ENCODE results near the gene ANTXR1.

ANTXR1 gene

DNA sequence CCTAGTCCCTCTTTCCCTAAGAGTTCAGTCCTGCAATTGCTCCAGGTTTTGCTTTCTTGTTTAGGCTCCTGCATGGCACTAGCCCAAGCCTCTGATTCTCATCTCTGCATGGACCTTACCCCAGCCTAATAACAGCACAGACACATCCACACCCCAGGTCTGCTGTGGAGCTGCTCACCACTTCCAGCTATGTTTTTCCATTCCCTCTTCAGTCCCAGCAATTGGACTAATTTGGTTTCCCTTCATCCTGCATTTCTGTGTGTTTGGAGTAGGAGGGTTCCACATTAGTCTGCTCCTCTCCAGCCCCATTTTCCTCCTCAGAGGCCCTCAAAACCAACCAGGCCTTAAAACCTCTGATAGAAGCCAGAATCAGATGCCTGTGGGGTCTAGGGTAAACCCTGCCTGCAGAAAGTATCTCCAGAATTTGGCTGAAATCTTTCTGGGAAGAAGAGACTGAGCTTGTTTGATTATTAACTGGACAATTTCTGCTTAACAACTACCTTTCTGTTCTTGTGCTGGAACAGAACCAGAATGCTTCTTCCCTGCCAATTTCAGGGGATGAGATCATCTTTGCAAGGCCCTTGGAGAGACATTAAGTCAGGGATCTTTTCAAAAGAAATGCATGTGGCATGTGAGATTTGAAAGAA, 278.1 kb downstream of the ANTXR1 start:
- DNase-seq: no peak

DNA sequence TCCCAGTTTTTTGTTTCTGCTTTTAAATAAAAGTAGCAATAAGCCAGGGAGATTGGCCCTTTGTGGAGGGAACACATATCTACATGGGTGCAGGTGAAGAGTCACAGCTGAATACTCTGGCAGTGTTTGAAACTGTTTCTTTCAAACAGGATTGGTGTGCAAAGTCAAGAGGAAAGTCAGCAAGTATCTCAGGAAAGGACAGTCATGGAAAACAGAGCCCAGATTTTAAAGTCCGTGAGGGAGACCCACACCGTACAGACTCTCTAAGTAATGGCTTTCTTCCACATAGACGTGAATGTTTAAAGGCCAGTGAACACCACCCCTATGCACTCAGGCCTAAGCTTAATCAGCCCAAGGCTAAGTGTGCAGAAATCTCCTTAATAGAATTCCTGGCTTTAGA, 278.7 kb downstream of the ANTXR1 start:
- no peak for DNase-seq

DNA sequence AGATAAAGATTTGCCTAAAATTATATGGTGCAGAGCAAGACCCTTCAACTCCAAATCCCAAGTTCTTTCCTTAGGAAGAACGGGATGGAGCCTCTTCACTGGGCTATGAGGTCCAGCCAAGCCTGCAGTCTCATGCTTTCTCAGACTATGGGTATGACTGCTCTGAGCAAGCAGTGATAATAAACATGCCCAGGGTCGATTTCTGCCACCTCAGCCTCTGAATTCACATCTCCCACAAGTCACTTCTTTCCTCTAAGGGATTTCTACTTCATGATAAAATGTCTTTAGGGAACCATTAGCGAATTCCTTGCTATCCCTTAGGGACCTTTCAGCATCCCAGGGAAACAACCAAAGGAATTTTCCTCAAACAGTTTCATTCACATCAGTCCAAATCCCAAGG, 279.3 kb downstream of the ANTXR1 start:
- no peak for DNase-seq

DNA sequence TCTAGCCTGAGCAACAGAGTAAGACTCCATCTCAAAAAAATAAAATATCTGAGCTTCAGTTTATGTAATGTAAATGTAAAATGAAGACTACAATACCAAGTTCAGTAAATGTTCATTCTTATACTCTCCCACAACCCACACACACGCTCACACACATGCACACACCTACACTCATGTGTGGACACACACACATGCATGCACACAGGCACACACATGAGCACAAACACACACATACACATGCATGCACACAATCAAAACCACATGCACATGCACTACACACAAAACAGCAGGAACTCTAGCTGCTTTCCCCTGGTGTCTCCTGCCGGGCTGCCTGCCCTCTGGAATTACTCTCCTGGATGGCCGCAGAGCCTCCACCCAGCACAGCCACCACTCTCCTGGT, 283.4 kb downstream of the ANTXR1 start:
- no peak for DNase-seq

DNA sequence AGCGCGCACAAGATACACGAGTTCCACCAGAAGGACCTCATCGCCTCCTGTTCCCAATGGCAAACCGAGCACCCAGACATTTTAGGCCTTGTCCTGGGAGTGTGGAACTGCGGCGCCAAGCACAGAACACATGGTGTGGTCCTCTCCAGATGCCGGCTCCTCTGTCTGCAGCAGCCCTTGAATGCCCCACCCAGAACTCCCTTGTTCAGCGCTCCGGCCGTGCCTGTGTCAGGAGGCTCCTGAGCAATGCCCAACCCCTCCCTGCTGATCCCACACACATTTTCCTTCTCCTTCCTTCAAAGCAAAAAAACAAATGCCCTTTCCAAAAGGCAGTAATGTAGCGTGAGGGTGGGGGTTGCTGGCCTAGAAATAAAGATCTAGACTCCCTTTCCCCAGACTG, 284.2 kb downstream of the ANTXR1 start:
- no peak for DNase-seq

DNA sequence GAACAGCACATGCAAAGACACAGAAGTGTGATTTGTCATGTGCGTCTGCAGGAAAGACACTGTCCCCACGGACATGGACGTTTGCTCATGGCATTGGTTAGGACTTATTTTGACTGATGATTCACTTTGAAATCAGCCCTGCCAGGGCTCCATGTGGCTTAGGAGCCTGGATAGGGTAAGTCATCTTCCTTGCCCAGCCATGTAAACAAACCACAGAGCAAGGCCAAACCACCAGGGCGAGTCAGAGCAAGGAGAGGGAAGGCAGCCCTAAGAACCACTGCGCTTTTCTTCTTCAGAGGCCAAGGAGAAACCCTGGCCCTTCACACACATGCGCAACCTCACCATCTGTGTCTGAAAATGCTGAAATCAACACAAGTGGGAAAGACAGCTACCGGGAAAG, 285.3 kb downstream of the ANTXR1 start:
- DNase-seq: no peak

DNA sequence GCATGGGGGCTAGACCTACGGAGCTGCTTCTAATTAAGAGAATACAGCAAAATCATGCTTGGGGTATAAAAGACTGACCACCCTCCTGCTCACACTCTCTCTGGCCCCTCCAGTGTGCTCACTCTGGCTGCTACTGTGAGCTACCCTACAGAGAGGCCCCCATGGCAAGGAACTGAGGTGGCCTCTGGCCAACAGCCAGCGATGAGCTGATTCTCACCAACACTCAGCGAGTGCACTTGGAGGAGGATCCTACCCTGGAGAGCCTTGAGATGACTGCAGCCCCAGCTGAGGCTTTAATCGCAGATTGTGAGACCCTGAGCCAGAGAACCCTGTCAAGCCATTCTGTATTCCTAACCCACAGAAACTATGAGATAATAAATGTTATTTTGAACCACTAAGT, 285.9 kb downstream of the ANTXR1 start:
- no peak for DNase-seq
